GM23338 (cell line): ENCODE results near the gene APBA1. TPM values are rescaled to one million over a fixed set of nuclear protein-coding genes. Genes with fewer than 3 reads are reported as not detected.

Experiments used
- ATAC-seq: fragments of 200-7000 bp; cut with Tn5 transposase; 3 replicates; pipeline ENCODE4 v1.9.1; 2020
- DNase-seq: peaks from one replicate; pipeline ENCODE4 v3.0.0-alpha.2; 2015; ENCODE audit warnings: low spot score
- H2AFZ ChIP-seq: fragments of 200-600 bp; sonication (generic); 2 replicates; pipeline ENCODE4 v1.8.0; 2016; ENCODE audit warnings: antibody characterized with exemption, mild to moderate bottlenecking, moderate library complexity
- H3F3A ChIP-seq: fragments of 200-600 bp; sonication (generic); replicated peaks from 2 replicates; pipeline ENCODE4 v1.8.0; 2017; ENCODE audit warnings: antibody characterized with exemption, mixed run types, low read depth
- H3K27ac ChIP-seq: fragments of 200-600 bp; sonication (generic); 2 replicates; pipeline ENCODE4 v1.6.1; 2016; ENCODE audit warnings: low read depth
- H3K27me3 ChIP-seq: fragments of 200-600 bp; sonication (generic); 2 replicates; pipeline ENCODE4 v1.8.0; 2016; ENCODE audit warnings: mild to moderate bottlenecking, mixed run types, moderate library complexity; ENCODE audit not compliant: insufficient read depth
- H3K36me3 ChIP-seq: fragments of 200-600 bp; sonication (generic); 2 replicates; pipeline ENCODE4 v1.8.0; 2016; ENCODE audit warnings: mild to moderate bottlenecking; ENCODE audit not compliant: insufficient read depth
- H3K4me1 ChIP-seq: fragments of 200-600 bp; sonication (generic); 2 replicates; pipeline ENCODE4 v1.8.0; 2016; ENCODE audit warnings: mild to moderate bottlenecking, moderate library complexity; ENCODE audit not compliant: insufficient read depth
- H3K4me2 ChIP-seq: fragments of 200-600 bp; sonication (generic); 2 replicates; pipeline ENCODE4 v1.7.1; 2017; ENCODE audit warnings: mixed run types
- H3K4me3 ChIP-seq: fragments of 200-600 bp; sonication (generic); 2 replicates; pipeline ENCODE4 v1.6.1; 2016; ENCODE audit warnings: mixed run types
- H3K79me2 ChIP-seq: fragments of 200-600 bp; sonication (generic); replicated peaks from 2 replicates; pipeline ENCODE4 v1.8.0; 2017; ENCODE audit warnings: mild to moderate bottlenecking; ENCODE audit not compliant: insufficient read depth
- H3K9me2 ChIP-seq: fragments of 200-600 bp; sonication (generic); 2 replicates; pipeline ENCODE4 v1.8.0; 2017; ENCODE audit not compliant: insufficient read depth
- H4K20me1 ChIP-seq: fragments of 200-600 bp; sonication (generic); replicated peaks from 2 replicates; pipeline ENCODE4 v1.8.0; 2017; ENCODE audit warnings: mild to moderate bottlenecking; ENCODE audit not compliant: insufficient read depth
- H3K27ac Mint-ChIP-seq: 2 replicates; pipeline ENCODE4 v1.8.0; 2020; ENCODE audit warnings: inconsistent platforms, mild to moderate bottlenecking, moderate library complexity, mixed read lengths
- H3K27me3 Mint-ChIP-seq: 3 replicates; pipeline ENCODE4 v1.8.0; 2022; ENCODE audit warnings: low read depth, mild to moderate bottlenecking, moderate library complexity, mixed read lengths, inconsistent platforms; ENCODE audit not compliant: insufficient read depth, poor library complexity
- H3K36me3 Mint-ChIP-seq: 3 replicates; pipeline ENCODE4 v1.8.0; 2021; ENCODE audit warnings: low read depth, mild to moderate bottlenecking, inconsistent platforms, moderate library complexity, mixed read lengths
- H3K4me1 Mint-ChIP-seq: 3 replicates; pipeline ENCODE4 v1.8.0; 2020; ENCODE audit warnings: mild to moderate bottlenecking, inconsistent platforms, mixed read lengths
- H3K4me3 Mint-ChIP-seq: 3 replicates; pipeline ENCODE4 v1.8.0; 2021; ENCODE audit warnings: moderate library complexity, mild to moderate bottlenecking, inconsistent platforms, mixed read lengths
- H3K9me3 Mint-ChIP-seq: 3 replicates; pipeline ENCODE4 v1.8.0; 2020; ENCODE audit warnings: moderate library complexity, mild to moderate bottlenecking, inconsistent platforms, mixed read lengths
- CREB1 ChIP-seq: fragments of 250-450 bp; sonication (Bioruptor Pico); IDR thresholded peaks from 2 replicates; pipeline ENCODE4 v1.5.0; 2020; ENCODE audit warnings: low read depth, mild to moderate bottlenecking, moderate library complexity
- ETS1 ChIP-seq: IDR thresholded peaks from 2 replicates; pipeline ENCODE4 v1.6.1; 2016; ENCODE audit warnings: antibody characterized with exemption
- EZH2 ChIP-seq: fragments of 200-600 bp; sonication (generic); IDR thresholded peaks from one replicate; pipeline ENCODE4 v1.8.0; 2017; ENCODE audit warnings: antibody characterized with exemption, mild to moderate bottlenecking, low read depth; ENCODE audit not compliant: unreplicated experiment
- EZH2phosphoT487 ChIP-seq: fragments of 200-600 bp; sonication (generic); IDR thresholded peaks from one replicate; pipeline ENCODE4 v1.8.1; 2018; ENCODE audit warnings: antibody characterized with exemption; ENCODE audit not compliant: unreplicated experiment
- POLR2AphosphoS5 ChIP-seq: IDR thresholded peaks from 2 replicates; pipeline ENCODE4 v1.6.1; 2016; ENCODE audit warnings: antibody characterized with exemption, low read depth
- REST ChIP-seq: IDR thresholded peaks from one replicate; pipeline ENCODE4 v1.6.1; 2018; ENCODE audit warnings: antibody characterized with exemption; ENCODE audit not compliant: unreplicated experiment
- ZNF114 ChIP-seq: fragments of 250-450 bp; sonication (Bioruptor Pico); IDR thresholded peaks from 2 replicates; pipeline ENCODE4 v1.5.0; 2020; ENCODE audit warnings: mild to moderate bottlenecking, moderate library complexity
- ZNF331 ChIP-seq: fragments of 250-450 bp; sonication (Bioruptor Pico); IDR thresholded peaks from 2 replicates; pipeline ENCODE4 v1.5.0; 2020; ENCODE audit warnings: low read depth, mild to moderate bottlenecking, moderate library complexity
- polyA plus RNA-seq: library from polyadenylated mRNA; unstranded; fragments of >200 nt; fragmentation: Nextera tagmentation; extraction: Ambion mirVana; gene quantifications from 2 replicates; pipeline ENCODE4 v1.2.1, GENCODE V29; 2016
- total RNA-seq: library from RNA; depleted of rRNA; stranded (reverse); fragments of >200 nt; shearing (Covaris generic); gene quantifications from 2 replicates; pipeline ENCODE4 v1.2.3, GENCODE V29; 2014

The APBA1 gene
- total and polyA plus RNA-seq, 2 experiments from 2014 or later, result 0.26 to 1.0 TPM

- TF ChIP-seq REST, result no peak
- no peak for TF ChIP-seq ZNF114 (CRISPR knock-in tag)
- no peak for TF ChIP-seq ZNF331 (CRISPR knock-in tag)
- TF ChIP-seq EZH2, result no peak
- TF ChIP-seq POLR2AphosphoS5, result no peak
- no peak for TF ChIP-seq CREB1 (CRISPR knock-in tag)
- TF ChIP-seq ETS1, result no peak
These were observed 70.5 kb downstream of the APBA1 start (continued) for GRCh38 chr9:69601698-69602097.

GRCh38 chr9:69600314-69601047 is 71.7 kb downstream of the APBA1 start:
- peak overlapping the region; percentile 38; the same call in 1 of the 2 replicates for H2AFZ ChIP-seq
- no peaks in the 10 kb centered on the region for H3K36me3 ChIP-seq
- H3K4me1 Mint-ChIP-seq, result no peaks in the 10 kb centered on the region
- H3K27ac Mint-ChIP-seq, result no peak overlapping the region
- no peaks in the 10 kb centered on the region for H4K20me1 ChIP-seq
- no peaks in the 10 kb centered on the region; the same call in 1 of the 2 replicates for H3K9me2 ChIP-seq
- H3K9me3 Mint-ChIP-seq, result no peaks in the 10 kb centered on the region
- H3K27me3 ChIP-seq, result no peaks in the 10 kb centered on the region
- ATAC-seq (no peak), DNase-seq (no peak)
- no peak overlapping the region for H3K4me3 ChIP-seq
- no peak overlapping the region for H3K27ac ChIP-seq
- no peak overlapping the region for H3K4me3 Mint-ChIP-seq
- H3F3A ChIP-seq, result no peaks in the 10 kb centered on the region
- no peaks in the 10 kb centered on the region for H3K36me3 Mint-ChIP-seq
- TF ChIP-seq EZH2phosphoT487 (no peak), CREB1 (CRISPR knock-in tag) (no peak)
- H3K79me2 ChIP-seq, result no peaks in the 10 kb centered on the region
- H3K4me1 ChIP-seq, result no peaks in the 10 kb centered on the region
- no peak overlapping the region for H3K4me2 ChIP-seq
- H3K27me3 Mint-ChIP-seq, result peaks cover 3% of the 10 kb centered on the region
